Trophoblast cell (in vitro differentiated cells and primary cell): Measurements from ENCODE around the gene RABGAP1.
A peak's percentile ranks its signal among the peaks of the same experiment; 100 is the strongest.

Experiments used
- DNase-seq, 2 donors: peaks; one replicate each; pipeline ENCODE4 v3.0.0-alpha.2; 2016
- H2AFZ ChIP-seq: 2 replicates; pipeline ENCODE4 v1.6.1; 2013; ENCODE audit warnings: low read length, moderate library complexity, mild to moderate bottlenecking; ENCODE audit not compliant: insufficient read depth, poor library complexity
- H2AK5ac ChIP-seq: 2 replicates; pipeline ENCODE4 v1.6.1; 2013; ENCODE audit warnings: mild to moderate bottlenecking, low read length
- H2BK120ac ChIP-seq: 2 replicates; pipeline ENCODE4 v1.6.1; 2013; ENCODE audit warnings: low read length, mild to moderate bottlenecking, moderate library complexity; ENCODE audit not compliant: insufficient read depth, poor library complexity
- H2BK12ac ChIP-seq: 2 replicates; pipeline ENCODE4 v1.6.1; 2013; ENCODE audit warnings: mild to moderate bottlenecking, low read length, moderate library complexity
- H2BK5ac ChIP-seq: 2 replicates; pipeline ENCODE4 v1.6.1; 2013; ENCODE audit warnings: low read length, low read depth, moderate library complexity, mild to moderate bottlenecking; ENCODE audit not compliant: poor library complexity
- H3K14ac ChIP-seq: 2 replicates; pipeline ENCODE4 v1.6.1; 2013; ENCODE audit warnings: mild to moderate bottlenecking, low read length
- H3K18ac ChIP-seq: 2 replicates; pipeline ENCODE4 v1.6.1; 2013; ENCODE audit warnings: mild to moderate bottlenecking, low read length
- H3K23ac ChIP-seq: 2 replicates; pipeline ENCODE4 v1.6.1; 2013; ENCODE audit warnings: low read length
- H3K27ac ChIP-seq: 2 replicates; pipeline ENCODE4 v1.5.1; 2013; ENCODE audit warnings: low read depth, mild to moderate bottlenecking, inconsistent platforms, low read length, moderate library complexity
- H3K27me3 ChIP-seq: 2 replicates; pipeline ENCODE4 v1.6.1; 2013; ENCODE audit warnings: inconsistent platforms, mild to moderate bottlenecking, low read length, moderate library complexity; ENCODE audit not compliant: insufficient read depth
- H3K36me3 ChIP-seq, 2 experiments: 1 replicate in 1 of 2; 2 replicates in 1 of 2; pipeline ENCODE4 v1.6.1; 2013; ENCODE audit warnings: low read length in 2 of 2, mild to moderate bottlenecking in 2 of 2, moderate library complexity in 1 of 2; ENCODE audit not compliant: insufficient read depth in 2 of 2, control insufficient read depth in 1 of 2
- H3K4ac ChIP-seq: 2 replicates; pipeline ENCODE4 v1.6.1; 2013; ENCODE audit warnings: low read depth, mild to moderate bottlenecking, low read length, moderate library complexity
- H3K4me1 ChIP-seq, 2 experiments: 1 replicate in 1 of 2; 2 replicates in 1 of 2; pipeline ENCODE4 v1.6.1; 2013; ENCODE audit warnings: low read length in 2 of 2, mild to moderate bottlenecking in 2 of 2, moderate library complexity in 1 of 2; ENCODE audit not compliant: insufficient read depth in 2 of 2, control insufficient read depth in 1 of 2
- H3K4me2 ChIP-seq: 2 replicates; pipeline ENCODE4 v1.6.1; 2013; ENCODE audit warnings: inconsistent platforms, mild to moderate bottlenecking, low read length, moderate library complexity
- H3K4me3 ChIP-seq: 2 replicates; pipeline ENCODE4 v1.5.1; 2013; ENCODE audit warnings: mild to moderate bottlenecking, low read depth, low read length, inconsistent platforms
- H3K79me1 ChIP-seq: one replicate; pipeline ENCODE4 v1.6.1; 2013; ENCODE audit warnings: low read length
- H3K79me2 ChIP-seq: 2 replicates; pipeline ENCODE4 v1.6.1; 2013; ENCODE audit warnings: low read length, mild to moderate bottlenecking; ENCODE audit not compliant: control insufficient read depth, insufficient read depth, poor library complexity
- H3K9ac ChIP-seq: 2 replicates; pipeline ENCODE4 v1.6.1; 2013; ENCODE audit warnings: mild to moderate bottlenecking, low read length
- H3K9me3 ChIP-seq: 2 replicates; pipeline ENCODE4 v1.6.1; 2013; ENCODE audit warnings: low read depth, mild to moderate bottlenecking, control low read depth, inconsistent platforms, low read length; ENCODE audit not compliant: insufficient read depth
- H4K12ac ChIP-seq: 2 replicates; pipeline ENCODE4 v1.6.1; 2013; ENCODE audit warnings: low read depth, mild to moderate bottlenecking, low read length, moderate library complexity
- H4K8ac ChIP-seq: 2 replicates; pipeline ENCODE4 v1.6.1; 2013; ENCODE audit warnings: low read depth, mild to moderate bottlenecking, low read length, moderate library complexity
- H4K91ac ChIP-seq: one replicate; pipeline ENCODE4 v1.6.1; 2013; ENCODE audit warnings: low read depth, mild to moderate bottlenecking, low read length, moderate library complexity
- WGBS: extraction: QIAGEN DNeasy Blood & Tissue Kit; methylation state at CpG from one replicate; pipeline ENCODE4 v1.1.7; 2013; ENCODE audit warnings: missing lambda C conversion rate; ENCODE audit not compliant: insufficient read length, insufficient coverage; ENCODE audit errors: extremely low coverage; 5-methylcytosine and 5-hydroxymethylcytosine counted together

Gene RABGAP1

GRCh38 chr9:122918310-122918709 lies 22.5 kb upstream of the RABGAP1 start:
- H3K4ac ChIP-seq: no peak overlapping the region
- no peak overlapping the region for H3K23ac ChIP-seq
- no peaks in the 10 kb centered on the region for H3K9me3 ChIP-seq
- H4K12ac ChIP-seq: no peak overlapping the region
- H3K79me1 ChIP-seq: peaks cover 5% of the 10 kb centered on the region
- H2BK5ac ChIP-seq: no peak overlapping the region
- no peak overlapping the region for H4K91ac ChIP-seq
- no peak overlapping the region for H3K18ac ChIP-seq
- no peak overlapping the region for H2AFZ ChIP-seq
- no peak overlapping the region for H3K4me3 ChIP-seq
- H4K8ac ChIP-seq: no peak overlapping the region
- no peak overlapping the region for H2BK12ac ChIP-seq
- no peak for DNase-seq
- H3K27ac ChIP-seq: no peak overlapping the region
- H3K4me2 ChIP-seq: no peak overlapping the region
- no peak overlapping the region for H3K9ac ChIP-seq
- WGBS: no CpG with 5 or more reads among the region's 2 CpGs
- no peaks in the 10 kb centered on the region for H3K27me3 ChIP-seq
- H2AK5ac ChIP-seq: no peak overlapping the region
- H3K14ac ChIP-seq: no peak overlapping the region
- H3K4me1 ChIP-seq: no peaks in the 10 kb centered on the region
- peaks cover 3% of the 10 kb centered on the region for H3K79me2 ChIP-seq
- H2BK120ac ChIP-seq: no peak overlapping the region
- H3K36me3 ChIP-seq: peaks cover 5 to 11% of the 10 kb centered on the region in 2 experiments

DNA sequence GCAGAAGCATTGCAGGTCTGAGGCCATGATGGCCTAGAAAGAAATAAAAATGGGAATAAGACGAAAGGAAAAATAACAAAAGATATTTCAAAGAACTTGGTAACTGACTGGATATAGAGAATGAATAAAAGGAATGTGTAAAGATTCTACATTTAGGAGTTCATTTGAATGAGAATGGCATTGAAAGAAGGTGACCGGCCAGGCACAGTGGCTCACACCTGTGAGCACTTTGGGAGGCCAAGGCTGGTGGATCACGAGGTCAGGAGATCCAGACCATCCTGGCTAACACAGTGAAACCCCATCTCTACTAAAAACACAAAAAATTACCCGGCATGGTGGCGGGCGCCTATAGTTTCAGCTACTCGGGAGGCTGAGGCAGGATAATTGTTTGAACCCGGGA lies 18.1 kb upstream of the RABGAP1 start:
- peaks cover 8 to 13% of the 10 kb centered on the region in 2 experiments for H3K36me3 ChIP-seq
- no peak overlapping the region for H2BK120ac ChIP-seq
- no peak overlapping the region for H2AK5ac ChIP-seq
- H3K27me3 ChIP-seq: no peaks in the 10 kb centered on the region
- no peaks in the 10 kb centered on the region for H3K9me3 ChIP-seq
- H3K27ac ChIP-seq: no peak overlapping the region
- no peak for DNase-seq
- H2BK12ac ChIP-seq: no peak overlapping the region
- no peak overlapping the region for H3K9ac ChIP-seq
- H3K18ac ChIP-seq: no peak overlapping the region
- H3K79me2 ChIP-seq: no peaks in the 10 kb centered on the region
- no peaks in the 10 kb centered on the region for H3K4me1 ChIP-seq
- WGBS: no CpG with 5 or more reads among the region's 8 CpGs
- H3K23ac ChIP-seq: no peak overlapping the region
- no peak overlapping the region for H4K8ac ChIP-seq
- no peak overlapping the region for H4K12ac ChIP-seq
- H3K79me1 ChIP-seq: no peaks in the 10 kb centered on the region
- no peak overlapping the region for H3K4me2 ChIP-seq
- H2AFZ ChIP-seq: no peak overlapping the region
- no peak overlapping the region for H2BK5ac ChIP-seq
- no peak overlapping the region for H3K4ac ChIP-seq
- no peak overlapping the region for H3K14ac ChIP-seq
- H3K4me3 ChIP-seq: no peak overlapping the region
- no peak overlapping the region for H4K91ac ChIP-seq

GRCh38 chr9:122923947-122924346 lies 16.9 kb upstream of the RABGAP1 start:
- no peak overlapping the region for H3K23ac ChIP-seq

GRCh38 chr9:122929796-122930354 lies 10.9 kb upstream of the RABGAP1 start:
- H4K12ac ChIP-seq: no peak overlapping the region
- peaks cover 10% of the 10 kb centered on the region for H3K79me2 ChIP-seq
- H3K4me2 ChIP-seq: no peak overlapping the region
- no peak overlapping the region for H3K4me3 ChIP-seq
- peaks cover 0 to 3% of the 10 kb centered on the region in 2 experiments for H3K4me1 ChIP-seq
- no peaks in the 10 kb centered on the region for H3K27me3 ChIP-seq
- H3K18ac ChIP-seq: no peak overlapping the region
- no peak overlapping the region for H3K27ac ChIP-seq
- no peak overlapping the region for H2BK5ac ChIP-seq
- no peak overlapping the region for H3K14ac ChIP-seq
- no peak overlapping the region for H3K23ac ChIP-seq
- H4K8ac ChIP-seq: no peak overlapping the region
- no peaks in the 10 kb centered on the region for H3K9me3 ChIP-seq
- DNase-seq: no peak
- H2AK5ac ChIP-seq: no peak overlapping the region
- no peak overlapping the region for H2BK120ac ChIP-seq
- H3K9ac ChIP-seq: no peak overlapping the region
- H3K36me3 ChIP-seq: peaks cover 3% of the 10 kb centered on the region in 2 experiments
- H2AFZ ChIP-seq: no peak overlapping the region
- H2BK12ac ChIP-seq: no peak overlapping the region
- no peak overlapping the region for H4K91ac ChIP-seq
- no CpG with 5 or more reads among the region's 1 CpG for WGBS
- H3K4ac ChIP-seq: peak overlapping the region; percentile 15
- H3K79me1 ChIP-seq: peaks cover 7% of the 10 kb centered on the region

More at GRCh38 chr9:122923947-122924346, 16.9 kb upstream of the RABGAP1 start:
- H3K36me3 ChIP-seq: peaks cover 8 to 12% of the 10 kb centered on the region in 2 experiments
- H3K27me3 ChIP-seq: no peaks in the 10 kb centered on the region
- H2BK12ac ChIP-seq: no peak overlapping the region
- H3K79me1 ChIP-seq: no peaks in the 10 kb centered on the region
- no peaks in the 10 kb centered on the region for H3K79me2 ChIP-seq
- no CpG with 5 or more reads among the region's 3 CpGs for WGBS
- H3K4ac ChIP-seq: no peak overlapping the region
- no peak overlapping the region for H2BK120ac ChIP-seq
- no peaks in the 10 kb centered on the region for H3K9me3 ChIP-seq
- no peak overlapping the region for H3K4me3 ChIP-seq
- no peak overlapping the region for H2AFZ ChIP-seq
- no peak overlapping the region for H3K9ac ChIP-seq
- no peak overlapping the region for H4K8ac ChIP-seq
- DNase-seq: no peak
- no peak overlapping the region for H2BK5ac ChIP-seq
- no peaks in the 10 kb centered on the region for H3K4me1 ChIP-seq
- no peak overlapping the region for H3K4me2 ChIP-seq
- no peak overlapping the region for H3K18ac ChIP-seq
- H3K27ac ChIP-seq: no peak overlapping the region
- H4K91ac ChIP-seq: no peak overlapping the region
- H4K12ac ChIP-seq: no peak overlapping the region
- no peak overlapping the region for H3K14ac ChIP-seq
- H2AK5ac ChIP-seq: no peak overlapping the region
